GM18951 (cell line): ENCODE data around the gene RRP12.

ENCODE experiments used
- POLR2A ChIP-seq: IDR thresholded peaks from 4 replicates; pipeline ENCODE4 v1.6.1; 2011; ENCODE audit warnings: mild to moderate bottlenecking; ENCODE audit not compliant: insufficient read length, insufficient read depth; ENCODE audit errors: extremely low read depth
- in situ Hi-C: fragments of 300-500 bp; cut with MboI; formaldehyde crosslinking; loops from one replicate; pipeline ENCODE4 v1.12.0; 2022; ENCODE audit warnings: low sequenced_read_pairs, mixed read lengths, inconsistent platforms; ENCODE audit not compliant: unreplicated experiment

The RRP12 gene

DNA sequence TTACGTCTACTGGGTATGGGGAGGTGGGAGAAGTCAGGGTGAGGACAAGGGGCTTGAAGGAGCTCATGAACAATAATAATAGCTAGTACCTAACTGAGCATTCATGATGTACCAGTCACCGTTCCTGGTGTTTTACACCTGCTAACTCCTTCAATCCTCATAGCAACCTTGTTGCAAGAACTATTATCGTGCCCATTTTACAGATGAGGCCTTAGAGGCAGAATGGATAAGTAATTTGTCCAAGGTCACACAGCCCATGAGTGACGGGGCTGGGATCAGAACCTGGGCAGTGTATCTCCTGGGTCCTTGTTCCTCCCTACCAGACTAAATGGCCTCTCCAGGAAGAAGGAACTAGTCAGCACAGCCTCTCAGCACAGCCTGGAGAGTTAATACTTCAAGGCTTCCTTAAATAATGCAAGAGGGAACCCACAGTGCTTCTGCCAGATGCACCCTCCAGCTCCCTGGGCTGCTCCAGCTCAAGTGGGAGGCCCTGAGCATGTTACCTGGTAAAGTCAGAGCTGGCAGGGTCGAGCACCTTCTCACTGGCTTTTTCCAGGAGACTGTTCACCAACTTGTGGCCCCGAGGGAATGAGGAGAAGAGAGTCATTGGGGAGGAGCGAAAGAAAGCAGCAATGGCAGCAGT is 28.8 kb downstream of the RRP12 start:
- in situ Hi-C loops, result no loop called here
- no peak for TF ChIP-seq POLR2A

- no peak for TF ChIP-seq POLR2A
- in situ Hi-C loops, result no loop called here
These were observed 29.4 kb downstream of the RRP12 start for GRCh38 chr10:97371696-97372095.

- in situ Hi-C loops, result no loop called here
- TF ChIP-seq POLR2A, result no peak
These were observed 34.0 kb downstream of the RRP12 start for GRCh38 chr10:97367126-97367649.

DNA sequence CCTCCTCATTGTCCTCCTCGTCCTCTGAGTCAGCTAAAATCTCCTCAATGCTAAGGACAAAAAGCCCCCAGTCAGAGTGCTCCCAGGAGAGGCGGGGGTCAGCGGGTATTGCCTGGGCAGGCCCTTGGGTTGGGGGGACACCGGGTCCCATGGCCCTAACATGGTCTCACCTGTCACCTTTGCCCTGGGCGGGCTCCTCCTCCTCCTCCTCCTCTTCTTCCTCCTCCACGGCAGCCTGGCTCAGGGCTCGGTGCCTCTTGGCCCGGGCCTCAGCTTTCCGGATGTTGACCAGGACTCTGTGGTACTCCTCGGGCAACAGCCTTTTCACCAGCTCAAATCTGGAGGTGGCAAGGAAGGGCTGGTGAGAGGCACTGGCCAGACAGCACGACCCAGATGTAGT is 34.6 kb downstream of the RRP12 start:
- TF ChIP-seq POLR2A, result no peak
- in situ Hi-C loops, result no loop called here

DNA sequence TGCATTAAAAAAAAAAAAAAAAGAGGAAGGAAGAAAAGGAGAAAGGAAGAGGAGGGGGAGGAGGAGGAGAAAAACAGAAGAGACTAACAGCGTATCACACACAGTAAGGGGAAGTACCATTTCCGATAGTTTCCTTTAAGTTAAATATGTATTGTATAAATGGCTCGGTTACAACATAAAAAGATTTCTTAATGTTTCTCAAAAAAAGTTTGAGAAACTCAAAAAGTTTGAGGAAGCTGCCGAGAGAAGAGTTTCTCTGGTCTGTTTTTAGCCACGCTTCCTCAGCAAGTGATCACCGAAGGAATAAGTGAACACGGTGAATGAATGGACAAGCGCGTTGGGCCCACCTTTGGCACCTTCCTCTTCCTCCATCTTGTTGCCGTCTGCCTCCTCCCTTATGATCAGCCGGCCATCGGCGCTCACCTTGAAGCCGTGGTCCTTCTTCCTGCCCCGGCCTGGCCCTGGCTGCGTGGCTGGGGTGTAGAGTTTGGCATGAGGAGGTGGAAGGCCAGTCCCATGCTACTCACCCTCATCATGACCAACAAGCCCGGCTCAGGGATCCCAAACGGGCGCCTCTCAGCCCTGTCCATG is 35.3 kb downstream of the RRP12 start:
- no peak for TF ChIP-seq POLR2A
- in situ Hi-C loops, result no loop called here

DNA sequence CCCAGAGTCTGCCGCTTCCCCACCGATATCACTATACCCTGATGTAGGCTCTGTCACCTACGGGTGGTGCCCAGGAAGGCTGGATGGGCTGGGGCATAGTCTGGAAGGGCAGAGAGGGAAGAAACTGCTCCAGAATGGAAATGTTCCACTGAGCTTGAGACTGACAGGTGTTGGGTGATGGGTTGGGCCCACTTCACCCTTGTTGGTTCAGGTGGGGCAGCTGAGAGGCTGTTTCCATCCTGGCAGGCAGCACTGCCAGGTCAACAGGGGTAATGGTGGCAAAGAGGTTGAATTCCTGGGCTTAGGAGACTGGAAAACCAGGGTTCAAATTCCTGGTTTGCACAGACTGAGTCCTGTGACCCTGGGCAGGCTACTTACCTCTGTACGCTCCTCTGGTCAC is 38.1 kb downstream of the RRP12 start:
- TF ChIP-seq POLR2A, result no peak
- in situ Hi-C loops, result no loop called here

GRCh38 chr10:97362310-97363033 is 38.7 kb downstream of the RRP12 start:
- in situ Hi-C loops, result no loop called here
- no peak for TF ChIP-seq POLR2A

GRCh38 chr10:97361537-97361901 is 39.6 kb downstream of the RRP12 start:
- TF ChIP-seq POLR2A, result no peak
- in situ Hi-C loops, result no loop called here

- no peak for TF ChIP-seq POLR2A
- in situ Hi-C loops, result no loop called here
These were observed 40.2 kb downstream of the RRP12 start for GRCh38 chr10:97360705-97361536.

DNA sequence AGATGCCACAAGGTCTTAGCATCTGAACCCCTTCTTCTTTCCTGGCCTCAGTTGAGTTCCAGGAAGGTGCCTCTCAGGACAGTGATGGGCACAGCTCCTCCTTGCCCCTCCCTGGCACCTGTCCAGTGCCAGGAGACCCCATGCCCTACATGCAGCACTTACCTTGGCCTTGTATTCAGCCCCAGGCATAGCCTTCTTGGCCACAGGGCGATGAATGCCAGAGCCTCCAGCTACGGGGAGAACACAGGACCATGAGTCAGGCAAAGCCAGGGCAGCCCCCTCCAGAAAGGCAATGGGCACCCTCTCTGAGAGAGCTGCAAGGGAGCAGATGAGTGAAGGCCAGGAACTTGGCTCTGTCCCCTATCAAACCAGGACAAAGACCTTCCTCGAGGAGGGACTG is 42.4 kb downstream of the RRP12 start:
- TF ChIP-seq POLR2A, result no peak
- in situ Hi-C loops, result no loop called here

DNA sequence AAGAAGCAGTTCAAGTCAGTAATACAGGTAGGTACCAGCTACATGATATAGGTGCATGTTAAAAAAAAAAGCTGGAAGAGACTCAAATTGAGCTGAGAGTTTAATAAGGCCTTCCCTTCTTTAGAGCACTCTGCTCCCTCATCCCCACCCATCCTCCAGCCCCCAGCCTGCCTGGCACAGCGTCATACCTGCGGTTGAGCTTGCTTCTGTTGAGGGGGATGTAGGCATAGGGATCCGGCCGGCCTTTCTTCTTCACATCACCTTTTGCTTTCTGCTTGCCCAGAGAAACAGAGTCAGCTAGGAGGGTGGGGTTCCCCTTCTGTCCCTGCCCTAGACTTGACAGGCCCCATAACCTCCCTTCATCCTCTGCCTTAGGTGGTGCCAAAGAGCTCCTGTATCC is 42.8 kb downstream of the RRP12 start:
- in situ Hi-C loops, result no loop called here
- TF ChIP-seq POLR2A, result no peak

DNA sequence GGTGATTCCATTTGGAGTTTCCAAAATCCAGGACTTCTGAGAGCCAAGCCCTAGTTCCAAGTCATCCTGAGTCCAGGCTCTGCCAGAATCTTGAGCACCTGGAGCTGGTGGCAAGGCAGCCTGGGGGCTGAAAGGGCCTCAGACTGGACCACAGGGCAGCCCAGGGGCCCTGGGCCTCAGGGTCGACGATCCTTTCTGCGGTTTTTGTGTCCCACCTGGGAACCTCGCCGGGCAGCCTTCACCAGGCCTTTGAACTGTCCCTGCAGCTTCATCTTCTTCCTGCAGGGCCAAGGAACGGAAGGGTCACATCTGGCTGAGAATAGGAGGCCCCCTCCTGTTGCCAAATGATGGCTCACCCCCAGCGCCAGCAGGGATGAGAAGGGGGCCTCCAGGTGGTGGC is 44.2 kb downstream of the RRP12 start:
- no peak for TF ChIP-seq POLR2A
- in situ Hi-C loops, result no loop called here

- in situ Hi-C loops, result no loop called here
- no peak for TF ChIP-seq POLR2A
These were observed 44.7 kb downstream of the RRP12 start for GRCh38 chr10:97356318-97356914.

GRCh38 chr10:97355571-97355975 is 45.6 kb downstream of the RRP12 start:
- in situ Hi-C loops, result no loop called here
- TF ChIP-seq POLR2A, result no peak
